ENCODE measurements around the gene RNF113B.

The RNF113B gene

GRCh38 chr13:98176777-98177608, at the start of gene RNF113B:
Gene RNF113B (minus strand): TSS chr13:98177269. CDS start chr13:98177236, 33 bp downstream.
- no peak for DNase-seq

GRCh38 chr13:98226496-98226895, 49.4 kb upstream of the RNF113B start:
- DNase-seq = no peak

GRCh38 chr13:98225036-98225940, 48.2 kb upstream of the RNF113B start:
- DNase-seq = no peak

GRCh38 chr13:98224557-98224956, 47.5 kb upstream of the RNF113B start:
- DNase-seq = no peak

- DNase-seq = no peak
Measured at GRCh38 chr13:98223741-98224140, 46.7 kb upstream of the RNF113B start.

- no peak for DNase-seq
Measured at GRCh38 chr13:98222816-98223215, 45.7 kb upstream of the RNF113B start.

- no peak for DNase-seq
Measured at GRCh38 chr13:98222081-98222554, 45.0 kb upstream of the RNF113B start.

- no peak for DNase-seq
Measured at GRCh38 chr13:98221234-98221633, 44.2 kb upstream of the RNF113B start.

- no peak for DNase-seq
Measured at GRCh38 chr13:98220271-98220791, 43.3 kb upstream of the RNF113B start.

- no peak for DNase-seq
Measured at GRCh38 chr13:98219685-98220084, 42.6 kb upstream of the RNF113B start.

GRCh38 chr13:98217597-98217996, 40.5 kb upstream of the RNF113B start:
- DNase-seq = no peak

- no peak for DNase-seq
Measured at GRCh38 chr13:98216711-98217285, 39.7 kb upstream of the RNF113B start.

- no peak for DNase-seq
Measured at GRCh38 chr13:98216135-98216565, 39.1 kb upstream of the RNF113B start.

- DNase-seq = no peak
Measured at GRCh38 chr13:98215508-98215907, 38.4 kb upstream of the RNF113B start.

- no peak for DNase-seq
Measured at GRCh38 chr13:98214707-98215106, 37.6 kb upstream of the RNF113B start.

GRCh38 chr13:98214008-98214643, 37.1 kb upstream of the RNF113B start:
- DNase-seq = no peak

GRCh38 chr13:98213354-98213753, 36.3 kb upstream of the RNF113B start:
- DNase-seq = no peak

- no peak for DNase-seq
Measured at GRCh38 chr13:98212763-98213162, 35.7 kb upstream of the RNF113B start.

- DNase-seq = no peak
Measured at GRCh38 chr13:98208606-98209005, 31.5 kb upstream of the RNF113B start.

- no peak for DNase-seq
Measured at GRCh38 chr13:98207416-98207815, 30.3 kb upstream of the RNF113B start.

- DNase-seq = no peak
Measured at GRCh38 chr13:98206946-98207345, 29.9 kb upstream of the RNF113B start.

- no peak for DNase-seq
Measured at GRCh38 chr13:98204546-98204945, 27.5 kb upstream of the RNF113B start.
